Cardiac muscle cell (in vitro differentiated cells and primary cell): Measurements from ENCODE around the gene OBP2B. TPM values are rescaled to one million over a fixed set of nuclear protein-coding genes. Genes with fewer than 3 reads are reported as not detected.

ENCODE experiments used
- DNase-seq, 2 donors: peaks; one replicate each; pipeline versions ENCODE4 v3.0.0 to v3.0.0-alpha.2; 2010 to 2017; ENCODE audit warnings: low read depth in 1 of 2, low spot score in 1 of 2
- H3K27ac ChIP-seq: fragments of 200-600 bp; sonication (generic); 2 replicates; pipeline ENCODE4 v1.5.1; 2016
- H3K27me3 ChIP-seq: fragments of 200-600 bp; sonication (generic); 2 replicates; pipeline ENCODE4 v1.6.0; 2016; ENCODE audit warnings: control low read depth
- H3K36me3 ChIP-seq: fragments of 200-600 bp; sonication (generic); 2 replicates; pipeline ENCODE4 v1.5.1; 2016; ENCODE audit warnings: control low read depth
- H3K4me1 ChIP-seq: fragments of 200-600 bp; sonication (generic); 2 replicates; pipeline ENCODE4 v1.8.1; 2017; ENCODE audit warnings: low read depth, mild to moderate bottlenecking, mixed run types
- H3K4me3 ChIP-seq: fragments of 200-600 bp; sonication (generic); 2 replicates; pipeline ENCODE4 v1.5.1; 2016; ENCODE audit warnings: mild to moderate bottlenecking
- H3K9me3 ChIP-seq: fragments of 200-600 bp; sonication (generic); 2 replicates; pipeline ENCODE4 v1.5.1; 2017; ENCODE audit warnings: low read depth, mild to moderate bottlenecking, control low read depth
- polyA plus RNA-seq: library from polyadenylated mRNA; unstranded; fragments of >200 nt; fragmentation: Nextera tagmentation; extraction: Ambion mirVana; gene quantifications from 2 replicates; pipeline ENCODE4 v1.2.1, GENCODE V29; 2016
- total RNA-seq: library from RNA; depleted of rRNA; stranded (reverse); fragments of >200 nt; gene quantifications from 2 replicates; pipeline ENCODE4 v1.2.3, GENCODE V29; 2016
- TF ChIP-seq, protein P1 (sequence below): IDR thresholded peaks from 2 replicates; pipeline ENCODE4 v1.5.1; 2012; ENCODE audit warnings: low read depth, mild to moderate bottlenecking, low read length

Gene OBP2B
- total and polyA plus RNA-seq, 2 experiments from 2014 or later = 0.35 TPM; not detected in 1

DNA sequence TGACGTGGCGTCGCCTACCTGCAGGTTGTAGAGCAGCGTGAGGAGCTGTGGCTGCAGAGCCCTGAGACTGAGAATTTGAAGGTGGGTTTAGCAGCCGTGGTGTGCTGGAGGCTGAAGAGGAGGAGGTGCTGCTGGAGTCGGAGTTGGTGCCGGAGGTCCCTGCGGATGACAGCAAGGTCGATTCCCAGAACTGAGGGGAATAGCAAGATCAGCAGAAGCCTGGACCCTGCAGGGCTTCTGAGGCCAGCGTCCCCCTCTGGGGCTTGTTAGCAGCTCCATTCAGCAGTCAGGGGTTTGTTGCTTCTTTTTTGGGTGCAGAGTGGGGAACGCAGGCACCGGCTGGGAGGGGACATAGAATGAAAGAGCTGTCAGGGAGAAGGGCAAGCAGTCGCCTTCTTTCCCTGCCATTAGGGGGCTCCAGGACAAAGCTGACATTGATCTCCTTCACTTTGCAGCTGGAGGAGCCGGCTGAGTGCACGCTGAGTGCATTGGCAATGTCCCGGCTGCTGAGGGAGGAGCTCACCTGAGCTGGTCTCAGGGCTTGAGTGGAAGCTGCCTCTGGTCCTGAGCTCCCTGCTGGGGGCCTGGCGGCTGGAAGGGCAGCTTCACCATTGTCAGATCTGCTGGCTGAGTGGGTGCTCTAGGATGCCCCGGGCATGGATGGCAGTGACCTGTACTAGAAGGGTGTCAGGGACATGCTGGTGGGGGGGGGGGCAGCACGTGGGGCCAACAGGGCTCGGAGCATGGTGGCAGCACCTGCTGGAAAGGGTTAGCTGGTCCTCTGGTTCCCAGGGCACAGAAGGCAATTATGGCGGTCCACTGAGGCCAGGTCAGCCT, 20.8 kb downstream of the OBP2B start:
- TF ChIP-seq, protein P1, sequence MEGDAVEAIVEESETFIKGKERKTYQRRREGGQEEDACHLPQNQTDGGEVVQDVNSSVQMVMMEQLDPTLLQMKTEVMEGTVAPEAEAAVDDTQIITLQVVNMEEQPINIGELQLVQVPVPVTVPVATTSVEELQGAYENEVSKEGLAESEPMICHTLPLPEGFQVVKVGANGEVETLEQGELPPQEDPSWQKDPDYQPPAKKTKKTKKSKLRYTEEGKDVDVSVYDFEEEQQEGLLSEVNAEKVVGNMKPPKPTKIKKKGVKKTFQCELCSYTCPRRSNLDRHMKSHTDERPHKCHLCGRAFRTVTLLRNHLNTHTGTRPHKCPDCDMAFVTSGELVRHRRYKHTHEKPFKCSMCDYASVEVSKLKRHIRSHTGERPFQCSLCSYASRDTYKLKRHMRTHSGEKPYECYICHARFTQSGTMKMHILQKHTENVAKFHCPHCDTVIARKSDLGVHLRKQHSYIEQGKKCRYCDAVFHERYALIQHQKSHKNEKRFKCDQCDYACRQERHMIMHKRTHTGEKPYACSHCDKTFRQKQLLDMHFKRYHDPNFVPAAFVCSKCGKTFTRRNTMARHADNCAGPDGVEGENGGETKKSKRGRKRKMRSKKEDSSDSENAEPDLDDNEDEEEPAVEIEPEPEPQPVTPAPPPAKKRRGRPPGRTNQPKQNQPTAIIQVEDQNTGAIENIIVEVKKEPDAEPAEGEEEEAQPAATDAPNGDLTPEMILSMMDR = peak; percentile 26
- peak in 1 of 2 donors; percentile 62 for DNase-seq
- no peaks in the 10 kb centered on the region for H3K4me1 ChIP-seq
- no peaks in the 10 kb centered on the region for H3K36me3 ChIP-seq
- H3K4me3 ChIP-seq = no peak overlapping the region
- no peaks in the 10 kb centered on the region for H3K9me3 ChIP-seq
- no peak overlapping the region for H3K27ac ChIP-seq
- H3K27me3 ChIP-seq = peaks cover 37% of the 10 kb centered on the region

DNA sequence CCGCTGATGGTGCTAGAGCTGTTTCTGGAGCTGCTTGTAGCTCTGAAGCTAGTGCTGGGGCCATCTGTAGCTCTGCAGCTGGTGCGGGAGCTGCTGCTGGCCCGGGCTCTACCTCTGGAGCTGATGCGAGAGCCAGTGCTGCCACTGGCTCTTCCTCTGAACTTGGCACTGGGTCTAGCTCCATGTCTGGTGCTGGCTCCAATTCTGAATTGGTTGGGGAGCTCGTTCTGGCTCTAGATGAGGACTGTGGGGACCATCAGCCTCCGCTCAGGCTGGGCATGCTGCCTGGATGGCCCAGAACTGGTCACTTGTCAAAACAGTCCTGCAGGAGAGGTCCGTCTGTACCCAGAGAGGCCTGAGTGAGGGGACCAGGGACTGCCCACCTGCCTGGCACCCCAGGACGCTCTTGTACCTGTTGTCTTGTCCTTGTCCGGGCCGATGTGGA, 21.5 kb downstream of the OBP2B start:
- Histone ChIP-seq H3K4me3 (no peak overlapping the region), H3K36me3 (no peaks in the 10 kb centered on the region), H3K27ac (no peak overlapping the region), H3K27me3 (peaks cover 36% of the 10 kb centered on the region), H3K4me1 (no peaks in the 10 kb centered on the region), H3K9me3 (no peaks in the 10 kb centered on the region)
- DNase-seq = no peak
- TF ChIP-seq, protein P1 = no peak

DNA sequence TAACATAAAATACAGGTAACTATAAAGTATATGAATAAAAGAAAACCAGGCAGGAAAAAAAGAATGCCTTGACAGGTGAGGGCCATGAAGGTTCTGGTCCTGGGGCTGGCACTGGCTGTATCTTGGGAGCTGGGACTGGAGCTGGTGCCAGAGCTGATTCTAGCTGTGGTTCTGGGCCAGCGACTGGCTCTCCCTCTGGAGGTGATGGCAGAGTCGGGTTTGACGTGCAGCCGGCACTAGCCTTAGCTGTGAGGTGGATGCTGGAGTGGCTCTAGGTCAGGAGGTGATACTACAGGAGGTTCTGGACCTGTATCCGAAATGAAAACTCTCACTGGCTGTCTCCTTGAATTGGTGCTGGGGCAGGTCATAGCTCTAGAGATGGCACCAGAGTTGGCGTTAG, 22.3 kb downstream of the OBP2B start:
- TF ChIP-seq, protein P1 = no peak
- Histone ChIP-seq H3K36me3 (no peaks in the 10 kb centered on the region), H3K27me3 (peaks cover 44% of the 10 kb centered on the region), H3K9me3 (no peaks in the 10 kb centered on the region), H3K4me3 (no peak overlapping the region), H3K4me1 (no peaks in the 10 kb centered on the region), H3K27ac (no peak overlapping the region)
- DNase-seq = no peak

DNA sequence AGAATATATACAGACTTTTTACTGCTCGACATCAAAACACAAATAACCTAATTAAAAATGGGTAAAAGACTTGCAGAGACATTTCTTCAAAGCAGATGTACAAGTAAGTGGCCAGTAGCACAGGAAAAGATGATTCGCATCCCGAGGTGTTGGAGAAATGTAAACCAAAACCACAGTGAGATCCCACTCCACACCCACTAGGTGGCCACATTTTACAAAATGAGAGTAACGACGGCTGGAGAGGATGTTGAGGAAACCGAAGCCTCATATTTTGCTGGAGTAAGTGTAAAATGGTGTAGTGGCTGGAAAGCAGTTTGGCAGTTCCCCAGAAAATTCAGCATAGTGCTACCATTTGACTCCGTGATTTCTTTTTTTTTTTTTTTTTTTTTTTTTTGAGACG, 24.1 kb downstream of the OBP2B start:
- Histone ChIP-seq H3K9me3 (no peaks in the 10 kb centered on the region), H3K4me3 (no peak overlapping the region), H3K27me3 (peaks cover 44% of the 10 kb centered on the region), H3K4me1 (no peaks in the 10 kb centered on the region), H3K36me3 (no peaks in the 10 kb centered on the region), H3K27ac (no peak overlapping the region)
- TF ChIP-seq, protein P1 = peak; percentile 72
- peak; percentile 66 to 90 for DNase-seq

DNA sequence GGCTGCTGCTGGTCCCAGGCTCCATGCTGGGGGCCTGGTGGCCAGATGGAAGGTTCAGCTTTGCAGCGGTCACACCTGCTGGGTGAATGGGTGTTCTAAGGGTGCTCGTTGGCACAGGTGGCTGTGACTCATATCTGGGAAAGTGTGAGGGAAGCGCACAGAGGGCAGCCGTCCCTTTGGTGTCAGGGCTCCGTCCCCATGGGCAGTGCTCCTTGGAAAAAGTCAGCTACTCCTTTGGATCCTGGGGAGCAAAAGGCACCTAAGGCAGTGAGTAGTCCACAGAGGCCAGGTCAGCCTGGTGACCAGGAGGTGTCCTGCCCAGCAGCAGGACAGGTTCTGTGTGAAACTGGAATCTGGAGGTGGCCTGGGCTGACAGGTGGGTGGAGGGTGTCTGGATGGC, 26.9 kb downstream of the OBP2B start:
- H3K27ac ChIP-seq = no peak overlapping the region
- TF ChIP-seq, protein P1 = no peak
- no peaks in the 10 kb centered on the region for H3K36me3 ChIP-seq
- peaks cover 27% of the 10 kb centered on the region for H3K27me3 ChIP-seq
- no peaks in the 10 kb centered on the region for H3K9me3 ChIP-seq
- no peaks in the 10 kb centered on the region for H3K4me1 ChIP-seq
- DNase-seq = no peak
- H3K4me3 ChIP-seq = no peak overlapping the region
